Limb (tissue), 2 donors: ENCODE results near the gene EHMT2.
"Not testable (repeated sequence)": the region's sequence is repeated elsewhere in the genome, so short reads cannot be mapped to it uniquely, and the experiment has no call there.

Source experiments
- DNase-seq, 2 donors: peaks; one replicate each; pipeline ENCODE4 v3.0.0-alpha.2; 2016; ENCODE audit errors: extremely low spot score in 2 of 2

EHMT2 gene

DNA sequence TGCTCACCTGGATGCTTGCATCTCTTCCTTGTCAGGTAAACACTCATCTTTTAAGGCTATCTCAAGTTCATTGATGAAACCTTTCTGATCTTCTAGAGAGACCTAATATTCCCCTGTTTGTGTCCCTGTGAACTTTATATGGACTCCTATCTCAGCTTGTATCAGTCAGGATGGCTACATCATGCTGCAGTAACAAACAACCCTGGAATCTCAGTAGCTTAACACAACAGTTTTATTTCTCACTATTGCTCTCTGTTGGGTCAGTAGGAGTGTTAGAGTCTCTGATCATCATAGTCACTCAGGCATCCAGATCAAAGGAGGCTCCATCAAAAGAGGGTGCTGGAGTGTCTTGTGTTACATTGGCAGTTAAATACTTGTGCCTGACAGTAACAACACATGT lies 17.9 kb upstream of the EHMT2 start:
- no peak for DNase-seq

- DNase-seq = no peak
Observed at GRCh38 chr6:31911826-31912585, 14.5 kb upstream of the EHMT2 start.

DNA sequence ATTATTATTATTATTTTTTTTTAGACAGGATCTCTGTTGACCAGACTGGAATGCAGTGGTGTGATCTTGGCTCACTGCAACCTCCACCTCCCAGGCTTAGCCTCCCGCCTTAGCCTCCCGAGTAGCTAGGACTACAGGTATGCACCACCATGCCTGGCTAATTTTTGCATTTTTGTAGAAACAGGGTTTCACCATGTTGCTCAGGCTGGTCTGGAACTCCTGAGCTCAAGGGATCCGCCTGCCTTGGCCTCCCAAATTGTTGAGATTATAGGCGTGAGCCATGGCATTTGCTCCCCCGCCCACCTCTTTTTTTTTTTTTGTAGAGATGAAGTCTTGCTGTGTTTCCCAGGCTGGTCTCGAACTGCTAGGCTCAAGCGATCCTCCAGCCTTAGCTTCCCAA lies 11.8 kb upstream of the EHMT2 start:
- DNase-seq = not testable (repeated sequence)

GRCh38 chr6:31908791-31909190 lies 11.3 kb upstream of the EHMT2 start:
- DNase-seq = no peak

GRCh38 chr6:31908255-31908654 lies 10.8 kb upstream of the EHMT2 start:
- not testable (repeated sequence) for DNase-seq

GRCh38 chr6:31907158-31907813 lies 9.8 kb upstream of the EHMT2 start:
- no peak for DNase-seq

DNA sequence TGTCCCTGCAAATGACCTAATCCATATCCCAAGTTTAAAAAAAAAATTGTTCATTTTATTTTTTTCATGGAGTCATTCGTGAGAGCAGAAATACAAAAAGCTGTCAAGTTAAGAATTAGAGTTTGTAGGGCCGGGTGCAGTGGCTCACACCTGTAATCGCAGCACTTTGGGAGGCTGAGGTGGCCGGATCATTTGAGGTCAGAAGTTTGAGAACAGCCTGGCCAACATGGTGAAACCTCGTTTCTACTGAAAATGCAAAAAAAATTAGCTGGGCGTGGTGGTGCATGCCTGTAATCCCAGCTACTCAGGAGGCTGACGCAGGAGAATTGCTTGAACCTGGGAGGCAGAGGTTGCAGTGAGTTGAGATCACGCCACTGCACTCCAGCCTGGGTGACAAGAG lies 9.2 kb upstream of the EHMT2 start:
- not testable (repeated sequence) for DNase-seq

GRCh38 chr6:31906122-31906521 lies 8.6 kb upstream of the EHMT2 start:
- no peak for DNase-seq

GRCh38 chr6:31905041-31905440 lies 7.5 kb upstream of the EHMT2 start:
- no peak for DNase-seq

DNA sequence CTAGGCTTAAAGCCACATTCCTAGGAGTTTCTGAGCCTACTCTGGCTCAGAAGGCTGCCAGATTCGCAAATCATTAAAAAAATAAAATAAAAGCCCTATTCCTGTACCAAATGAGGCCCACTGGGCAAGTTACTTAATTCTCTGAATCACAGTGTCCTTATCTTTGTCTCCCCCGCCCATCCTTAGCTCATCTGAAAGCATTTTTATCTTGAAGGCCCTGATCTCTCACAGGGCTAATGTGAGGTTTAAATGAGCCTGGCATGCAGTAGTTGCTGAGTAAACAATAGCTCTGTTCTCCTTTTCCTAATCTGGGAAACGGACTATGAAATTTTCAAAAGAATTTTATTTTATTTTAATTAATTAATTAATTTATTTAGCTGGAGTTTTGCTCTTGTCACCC lies 6.5 kb upstream of the EHMT2 start:
- DNase-seq = no peak

GRCh38 chr6:31901953-31902643 lies 4.6 kb upstream of the EHMT2 start, which contains the start of gene ZBTB12:
Gene ZBTB12, minus strand, starts transcription at chr6:31902086. Its CDS starts 781 bp downstream, at chr6:31901305.
- DNase-seq = peak; percentile 97

- peak in 1 of 2 donors; percentile 28 for DNase-seq
Observed at GRCh38 chr6:31901415-31901952, 4.0 kb upstream of the EHMT2 start.

- peak in 1 of 2 donors; percentile 46 for DNase-seq
Observed at GRCh38 chr6:31900917-31901414, 3.5 kb upstream of the EHMT2 start.

GRCh38 chr6:31899882-31900722 lies 2.6 kb upstream of the EHMT2 start:
- no peak for DNase-seq

- DNase-seq = no peak
Observed at GRCh38 chr6:31899215-31899614, 1.7 kb upstream of the EHMT2 start.

- DNase-seq = peak in 1 of 2 donors; percentile 68
Observed at GRCh38 chr6:31898383-31899011, 999 bp upstream of the EHMT2 start.

DNA sequence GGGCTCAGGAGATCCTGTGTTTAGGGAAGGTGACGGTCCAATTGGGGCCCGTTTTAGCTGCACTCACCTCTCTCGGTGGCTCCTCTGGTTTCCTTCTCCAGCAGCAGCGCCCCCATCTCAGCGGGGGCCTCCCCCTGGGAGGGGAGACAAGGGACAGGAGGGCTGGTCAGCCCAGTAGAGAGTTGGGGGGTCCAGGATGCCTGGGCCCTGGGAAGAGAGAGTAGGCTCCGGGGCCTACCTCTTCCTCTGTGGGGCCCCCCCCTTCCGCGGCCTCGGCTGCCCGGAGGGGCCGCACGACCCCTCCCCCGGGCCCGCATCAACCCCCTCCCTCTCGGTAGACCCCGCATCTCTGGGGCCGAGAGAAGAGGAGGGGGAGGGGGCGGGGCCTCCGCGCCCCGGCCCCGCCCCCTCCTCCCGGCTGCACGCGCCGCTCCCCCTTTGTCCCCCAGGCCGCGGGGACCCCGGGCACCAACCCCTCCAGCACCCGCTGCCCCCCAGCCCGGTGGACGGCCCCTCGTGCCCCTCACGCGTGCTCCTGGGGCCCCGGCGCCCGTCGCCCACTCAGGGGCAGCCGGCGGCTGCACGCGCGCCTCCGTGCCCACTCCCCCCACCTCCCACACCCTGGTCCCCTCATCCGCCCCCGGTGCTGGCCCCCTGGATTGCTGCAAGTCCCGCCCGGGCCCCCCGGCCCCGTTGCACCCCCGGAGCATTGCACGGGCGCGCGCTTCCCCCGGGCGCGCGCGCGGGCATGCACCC lies 464 bp downstream of the EHMT2 start:
- DNase-seq = peak in 1 of 2 donors; percentile 13

- DNase-seq = no peak
Observed at GRCh38 chr6:31896493-31896855, 1.0 kb downstream of the EHMT2 start.

- DNase-seq = no peak
Observed at GRCh38 chr6:31892821-31893220, 4.7 kb downstream of the EHMT2 start.
